HG03175 (cell line): ENCODE data around the gene CNGA3.

Source experiments
- ATAC-seq: cut with Tn5 transposase; IDR thresholded peaks from one replicate; pipeline ENCODE4 v1.9.1; 2021; ENCODE audit warnings: mild to moderate bottlenecking, moderate library complexity; ENCODE audit not compliant: unreplicated experiment

The CNGA3 gene

GRCh38 chr2:98324181-98324580, 22.1 kb upstream of the CNGA3 start:
- ATAC-seq: no peak

DNA sequence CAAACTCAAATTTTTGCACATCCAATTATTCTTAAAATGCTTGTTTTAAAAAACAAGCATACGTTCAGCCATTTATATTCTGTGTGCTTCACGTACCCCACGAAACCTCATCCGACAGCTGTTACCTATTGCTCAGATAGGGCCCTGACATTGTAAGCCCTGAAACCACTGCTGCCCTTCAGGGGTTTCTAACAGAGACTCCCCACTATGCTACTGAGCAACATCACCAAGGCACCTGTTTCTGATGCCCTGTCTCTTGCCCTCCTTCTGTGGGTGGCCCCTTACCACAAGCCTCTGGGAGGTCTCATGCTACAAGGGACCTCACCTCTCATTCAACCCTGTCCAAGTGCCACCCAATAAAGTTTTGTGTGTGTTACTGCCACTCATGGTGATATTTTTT, 18.5 kb upstream of the CNGA3 start:
- no peak for ATAC-seq

- ATAC-seq: no peak
Observed at GRCh38 chr2:98329549-98329948, 16.7 kb upstream of the CNGA3 start.

GRCh38 chr2:98332989-98333388, 13.3 kb upstream of the CNGA3 start:
- no peak for ATAC-seq

DNA sequence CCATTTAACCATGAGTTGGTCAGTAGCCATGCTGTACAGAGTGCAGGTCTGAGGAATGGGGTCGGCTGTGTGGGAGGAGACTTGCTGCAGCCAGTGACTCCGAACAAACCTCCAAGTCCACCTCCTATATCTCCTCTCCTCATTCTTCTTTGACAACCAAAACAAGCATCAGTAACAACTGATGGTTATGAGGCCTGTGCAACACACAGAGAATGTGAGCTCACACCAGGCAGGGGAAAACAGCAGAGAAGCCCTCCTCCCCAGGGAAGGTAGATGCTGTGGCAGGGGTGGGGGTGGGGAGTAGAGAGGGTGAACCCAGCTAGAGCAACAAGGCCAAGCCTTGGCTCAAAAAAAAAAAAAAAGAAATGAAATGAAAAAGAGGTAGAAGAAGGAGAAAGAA, 12.3 kb upstream of the CNGA3 start:
- no peak for ATAC-seq

DNA sequence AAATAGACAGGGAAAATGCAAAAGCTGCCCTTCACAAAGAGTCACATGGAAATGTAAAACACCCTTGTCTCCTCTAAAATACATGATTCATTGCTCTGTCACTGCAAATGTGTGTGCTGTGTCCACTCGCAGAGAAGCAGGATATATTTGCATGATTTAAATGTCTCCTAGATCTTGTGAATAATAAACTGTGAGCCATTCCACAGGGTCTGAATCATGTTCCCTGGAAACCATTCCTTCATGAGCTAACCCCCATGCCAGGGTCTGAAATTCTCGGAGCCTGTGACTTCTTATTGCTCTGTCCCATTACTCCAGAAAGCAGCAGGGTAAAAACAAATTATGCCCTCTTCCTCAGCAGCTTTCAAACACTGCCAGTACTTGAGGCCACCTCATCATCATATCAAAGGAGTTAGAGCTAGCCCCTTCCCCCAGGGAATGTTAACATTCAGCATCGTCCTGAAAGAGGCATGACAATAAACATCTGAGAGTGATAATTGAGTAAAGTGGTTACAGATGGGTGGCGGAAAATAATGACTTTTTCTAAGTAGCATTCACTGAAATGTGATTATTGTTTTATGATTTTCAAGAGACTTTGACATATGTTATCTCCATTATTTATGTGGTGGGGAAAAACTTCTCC, 11.7 kb upstream of the CNGA3 start:
- ATAC-seq: no peak

DNA sequence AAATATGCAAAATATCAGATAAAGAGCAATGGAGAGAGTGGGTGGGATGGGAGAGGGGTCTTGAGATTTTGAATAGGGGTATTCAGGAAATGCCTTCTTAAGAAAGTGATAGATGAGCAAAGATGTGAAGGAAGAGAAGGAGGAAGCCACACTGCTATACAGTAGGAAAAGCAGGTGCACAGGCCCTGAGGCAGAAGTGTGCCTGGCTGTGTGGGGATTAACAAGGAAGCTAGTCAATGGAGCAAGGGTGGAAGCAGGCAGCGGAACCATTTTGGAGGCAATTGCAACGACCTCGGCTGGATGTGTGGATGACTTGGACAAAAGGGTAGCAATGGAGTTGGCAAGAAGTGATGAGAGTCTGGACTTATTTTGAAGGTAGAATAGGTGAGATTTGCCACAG, 11.0 kb upstream of the CNGA3 start:
- no peak for ATAC-seq

DNA sequence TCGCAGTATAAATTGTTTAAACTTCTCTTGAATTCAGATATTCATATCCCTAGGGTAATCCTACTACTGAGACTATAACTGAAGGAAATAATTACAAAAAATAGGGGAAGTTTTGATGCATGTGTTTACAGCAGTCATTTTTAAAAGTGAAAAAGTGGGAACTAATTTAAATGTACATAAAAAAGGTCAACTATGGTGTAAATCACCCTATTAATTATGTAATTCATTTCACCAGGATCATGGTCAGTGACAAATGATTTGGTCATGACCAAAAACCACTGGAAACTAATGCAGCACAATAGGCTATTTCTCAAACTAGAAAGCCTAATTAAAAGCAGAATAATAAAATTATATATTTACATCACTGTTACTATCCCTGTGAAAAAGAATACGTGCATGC, 5.0 kb upstream of the CNGA3 start:
- no peak for ATAC-seq

DNA sequence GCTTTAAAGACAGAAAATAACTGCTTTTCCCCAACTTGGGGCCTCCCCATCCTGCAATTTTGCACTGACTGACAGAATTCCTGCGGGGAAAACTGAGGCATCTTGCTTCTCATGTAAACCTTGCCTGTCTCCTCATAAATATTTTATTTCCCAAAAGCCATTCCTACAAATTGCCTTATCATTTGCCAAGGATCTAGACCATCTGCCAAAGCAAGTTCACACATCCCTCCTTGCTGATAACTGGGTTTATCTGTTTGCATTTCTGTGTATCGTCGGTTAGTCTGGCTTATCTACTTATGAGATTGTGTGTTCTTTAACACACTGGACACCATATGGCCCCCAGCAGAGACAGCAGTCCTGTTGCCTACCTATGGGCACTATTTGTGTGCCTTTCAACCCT, 3.0 kb upstream of the CNGA3 start:
- no peak for ATAC-seq

GRCh38 chr2:98347298-98348065, 1.2 kb downstream of the CNGA3 start:
- no peak for ATAC-seq

DNA sequence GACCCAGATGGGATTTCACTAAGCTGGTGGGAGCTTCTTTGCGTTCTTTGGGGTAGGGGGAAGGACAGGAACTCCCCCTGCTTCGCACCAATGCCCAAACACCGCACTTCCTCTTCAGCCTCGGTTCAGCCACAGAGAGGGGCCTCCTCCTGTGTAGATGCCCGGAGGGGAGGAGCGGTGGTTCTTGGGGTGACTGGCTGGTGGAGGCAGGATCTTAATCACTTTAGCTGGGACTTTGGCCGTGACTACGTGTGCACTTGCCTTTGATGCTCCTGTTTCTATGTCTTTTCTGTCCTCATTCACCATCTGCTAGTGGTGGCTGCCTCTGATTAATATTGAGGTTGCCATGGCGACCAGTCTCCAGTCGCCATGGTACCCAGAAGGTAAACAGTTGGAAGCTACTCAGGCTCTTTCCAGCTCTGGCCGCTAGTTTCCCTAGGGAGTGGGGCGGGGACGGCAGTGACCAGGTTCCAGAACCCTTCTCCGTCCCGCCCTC, 1.9 kb downstream of the CNGA3 start:
- no peak for ATAC-seq

GRCh38 chr2:98350411-98350810, 4.2 kb downstream of the CNGA3 start:
- no peak for ATAC-seq

DNA sequence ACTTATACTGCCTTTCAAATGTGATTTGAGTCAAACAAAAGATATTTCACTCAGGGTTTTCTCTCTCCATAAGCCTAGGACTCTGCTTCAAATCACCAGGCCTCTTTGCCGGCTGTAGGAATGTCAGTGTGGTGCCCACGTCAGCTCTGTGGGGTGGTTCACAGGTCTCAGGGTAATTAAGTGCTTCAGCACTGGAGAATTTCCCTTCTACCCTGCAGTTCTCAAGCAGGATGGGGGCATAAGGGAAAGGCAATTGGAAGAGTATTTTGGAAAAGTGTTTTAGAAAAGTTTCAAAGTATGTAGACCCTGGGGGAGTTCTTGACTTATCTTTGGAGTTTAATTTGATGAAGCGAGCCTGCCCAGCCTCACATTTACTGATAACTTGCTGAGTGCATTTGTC, 9.6 kb downstream of the CNGA3 start:
- ATAC-seq: no peak

DNA sequence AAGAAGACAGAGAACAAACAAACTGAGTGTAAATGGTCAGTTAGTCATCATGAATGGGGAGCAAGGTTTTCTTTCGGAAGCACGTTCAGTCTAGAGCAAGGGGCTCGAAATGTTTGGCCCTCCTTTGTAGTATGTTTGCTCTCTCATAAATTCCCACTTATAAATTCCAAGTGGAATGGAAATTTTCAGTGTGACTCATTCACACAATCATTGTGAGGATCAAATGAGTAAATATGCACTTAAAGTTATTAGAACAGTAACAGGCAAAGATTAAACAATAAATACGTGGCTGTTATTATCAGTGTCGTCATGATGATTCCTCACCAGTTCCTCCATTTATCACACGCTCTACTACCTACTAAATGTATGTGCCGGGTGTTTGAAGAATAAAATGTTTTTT, 10.5 kb downstream of the CNGA3 start:
- ATAC-seq: no peak

DNA sequence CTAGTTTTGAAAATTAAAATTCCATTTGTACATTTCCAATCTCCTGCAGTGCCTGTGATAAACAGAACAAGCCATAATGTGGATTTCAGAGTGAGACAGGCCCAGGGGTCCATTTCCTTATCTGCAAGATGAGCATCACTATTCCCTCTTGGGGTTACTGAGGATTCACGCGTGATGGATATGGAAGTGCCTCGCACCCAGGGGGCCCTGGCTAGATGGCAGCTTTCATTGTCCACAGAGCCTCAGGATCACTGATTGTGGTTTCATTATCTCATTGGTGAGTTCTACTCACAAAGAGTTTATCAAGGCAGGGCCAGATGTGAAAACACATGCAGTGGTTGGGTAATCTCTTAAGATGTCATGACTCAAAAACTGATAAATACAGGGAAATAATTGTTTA, 11.6 kb downstream of the CNGA3 start:
- no peak for ATAC-seq

- ATAC-seq: no peak
Observed at GRCh38 chr2:98359986-98360385, 13.7 kb downstream of the CNGA3 start.

DNA sequence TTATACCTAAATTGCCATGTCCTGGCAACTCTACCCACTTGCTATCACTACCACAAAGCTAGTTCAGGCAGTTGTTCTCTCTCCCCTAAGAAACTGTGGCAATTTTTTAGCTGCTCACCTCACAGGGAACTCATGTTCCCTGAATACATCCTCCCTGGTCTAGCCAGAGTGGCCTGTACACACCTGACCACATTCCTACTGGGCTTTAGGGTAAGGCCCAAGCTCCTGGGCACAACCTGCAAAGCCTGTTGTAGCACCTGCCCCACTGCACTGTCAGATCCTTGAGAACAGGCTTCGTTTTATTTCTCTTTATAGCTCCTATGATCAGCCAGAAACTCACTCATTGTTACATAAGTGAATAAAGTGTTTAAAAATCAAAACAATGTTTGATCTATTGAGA, 21.5 kb downstream of the CNGA3 start:
- no peak for ATAC-seq

DNA sequence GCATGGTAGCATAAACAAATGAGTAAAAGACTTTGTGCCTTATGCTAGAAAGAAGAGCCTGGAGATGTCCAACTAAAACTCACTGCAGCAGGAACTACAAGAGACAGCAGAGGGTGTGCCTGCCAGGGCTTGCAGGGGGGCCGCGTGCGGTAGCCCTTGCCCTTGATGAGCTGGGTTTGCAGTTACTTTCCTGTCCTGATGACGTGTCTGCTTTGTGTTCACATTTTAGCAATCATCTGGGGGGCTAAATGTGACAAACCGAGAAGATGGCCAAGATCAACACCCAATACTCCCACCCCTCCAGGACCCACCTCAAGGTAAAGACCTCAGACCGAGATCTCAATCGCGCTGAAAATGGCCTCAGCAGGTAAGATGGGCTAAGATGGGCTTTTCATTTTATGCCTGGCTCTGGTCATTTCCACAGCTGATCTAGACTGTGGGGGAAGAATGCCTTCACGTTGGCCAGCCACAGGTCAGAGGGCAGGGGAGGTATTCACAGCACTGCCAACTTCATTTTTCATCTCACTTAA, 23.5 kb downstream of the CNGA3 start:
- no peak for ATAC-seq

DNA sequence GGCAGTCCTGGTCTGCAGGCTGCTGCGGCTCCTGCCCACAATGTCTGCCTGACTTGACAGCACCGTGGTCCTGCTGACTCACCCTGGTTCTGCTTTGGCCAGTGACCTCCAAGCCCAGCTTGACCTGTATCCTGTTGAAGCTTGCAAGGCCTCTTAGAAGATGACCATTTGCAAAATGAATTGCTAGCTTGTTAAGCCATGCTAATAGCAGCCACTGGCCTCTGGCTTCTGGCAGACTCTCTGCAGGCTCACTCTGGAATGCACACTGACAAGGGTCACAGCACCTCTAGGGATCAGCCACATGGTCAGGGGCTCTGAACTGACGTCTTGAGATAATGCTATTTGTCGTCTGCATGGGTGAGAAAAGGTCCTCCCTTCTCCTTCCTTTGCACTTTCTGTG, 25.9 kb downstream of the CNGA3 start:
- no peak for ATAC-seq

DNA sequence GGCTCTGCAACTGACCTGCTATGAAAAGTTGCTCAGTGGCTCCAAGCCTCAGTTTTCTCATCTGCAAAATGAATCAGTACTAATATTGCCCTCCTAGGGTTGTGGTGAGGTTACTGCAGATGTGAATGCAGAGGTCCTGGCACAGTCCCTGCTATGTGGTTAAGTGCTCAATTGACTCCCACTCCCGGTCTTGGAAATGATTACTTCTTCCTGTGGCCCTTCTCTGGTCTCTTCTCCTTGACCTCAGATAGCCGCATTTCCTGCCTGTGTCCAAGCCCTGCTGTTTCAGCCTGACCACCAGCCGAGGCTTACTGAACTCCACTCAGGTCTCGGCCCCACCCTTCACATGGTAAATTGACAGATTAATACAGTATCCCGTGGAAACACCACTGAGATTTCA, 26.3 kb downstream of the CNGA3 start:
- ATAC-seq: no peak

DNA sequence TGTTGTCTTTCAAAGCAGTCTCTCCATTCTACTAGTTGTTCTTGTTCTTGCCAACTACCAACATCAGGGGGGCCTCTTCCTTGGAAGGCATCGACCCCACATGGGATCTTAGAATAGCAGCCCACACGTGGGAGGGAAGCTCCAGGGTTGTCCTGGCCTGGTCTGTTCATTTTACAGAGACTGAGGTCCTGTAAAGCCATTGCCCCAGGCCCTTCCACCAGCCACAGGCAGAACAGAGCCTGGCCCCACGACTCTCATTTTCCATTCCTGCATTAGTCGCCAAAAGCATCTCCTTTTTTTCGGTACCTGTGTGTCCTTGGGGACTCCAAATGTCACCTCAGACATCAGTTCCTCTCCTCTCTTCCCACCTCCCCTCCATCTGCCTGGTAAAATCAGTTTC, 28.0 kb downstream of the CNGA3 start:
- no peak for ATAC-seq

DNA sequence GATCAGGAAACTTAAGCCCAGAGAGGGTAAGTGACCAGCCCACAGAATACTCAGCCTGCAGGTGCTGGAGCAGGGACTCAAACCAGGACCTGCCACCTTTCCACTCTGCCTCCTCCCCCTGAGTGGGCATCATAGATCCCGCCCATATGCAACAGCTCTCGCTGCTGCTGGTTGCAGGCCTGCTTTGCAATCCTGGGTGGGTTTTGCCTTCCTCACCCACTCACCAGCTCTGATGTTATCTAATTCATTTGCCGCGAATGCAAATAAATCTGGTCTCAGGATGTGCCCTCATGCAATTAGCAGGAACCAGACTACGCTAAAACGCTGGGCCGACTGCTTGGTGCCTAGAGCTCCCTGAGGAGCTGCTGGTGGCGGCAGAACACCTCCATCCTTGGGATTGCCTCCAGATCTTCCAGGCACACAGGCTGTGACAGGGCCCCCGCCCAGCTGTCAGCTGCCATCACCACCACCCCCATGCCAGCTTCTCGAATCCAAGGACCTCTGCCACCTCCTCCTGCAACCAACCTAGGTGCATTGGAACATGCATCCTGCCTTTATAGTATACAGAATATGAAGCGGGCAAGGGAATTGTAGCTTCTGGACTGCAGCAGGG, 28.8 kb downstream of the CNGA3 start:
- ATAC-seq: no peak
